Dermis blood vessel endothelial cell (primary cell): ENCODE data around the gene NUP62. TPM values are rescaled to one million over a fixed set of nuclear protein-coding genes. Genes with fewer than 3 reads are reported as not detected.
A peak's percentile ranks its signal among the peaks of the same experiment; 100 is the strongest.
"Not testable (repeated sequence)": the region's sequence is repeated elsewhere in the genome, so short reads cannot be mapped to it uniquely, and the experiment has no call there.

Source experiments
- DNase-seq: peaks from one replicate; pipeline ENCODE4 v3.0.0; 2010
- total RNA-seq: library from RNA; depleted of rRNA; stranded (reverse); fragments of >200 nt; gene quantifications from 2 replicates; pipeline ENCODE4 v1.2.3, GENCODE V29; 2014

Gene NUP62
- total RNA-seq, 1 donor from 2014 or later: 28.4 TPM

- DNase-seq: no peak
Observed at GRCh38 chr19:49950956-49951526, 21.7 kb upstream of the NUP62 start.

GRCh38 chr19:49950590-49950948, 21.3 kb upstream of the NUP62 start:
- DNase-seq: no peak

GRCh38 chr19:49949742-49950589, 20.7 kb upstream of the NUP62 start:
- DNase-seq: no peak

GRCh38 chr19:49946415-49946814, 17.1 kb upstream of the NUP62 start:
- DNase-seq: no peak

- DNase-seq: not testable (repeated sequence)
Observed at GRCh38 chr19:49944567-49944966, 15.3 kb upstream of the NUP62 start.

- DNase-seq: no peak
Observed at GRCh38 chr19:49940482-49940791, 11.1 kb upstream of the NUP62 start.

- DNase-seq: no peak
Observed at GRCh38 chr19:49939721-49940481, 10.6 kb upstream of the NUP62 start.

- no peak for DNase-seq
Observed at GRCh38 chr19:49938662-49939061, 9.4 kb upstream of the NUP62 start.

GRCh38 chr19:49937750-49938381, 8.6 kb upstream of the NUP62 start:
- peak; percentile 81 for DNase-seq

- DNase-seq: no peak
Observed at GRCh38 chr19:49936549-49936948, 7.2 kb upstream of the NUP62 start.

GRCh38 chr19:49933643-49934042, 4.3 kb upstream of the NUP62 start:
- no peak for DNase-seq

GRCh38 chr19:49932731-49933131, 3.4 kb upstream of the NUP62 start:
- DNase-seq: no peak

GRCh38 chr19:49932041-49932451, 2.7 kb upstream of the NUP62 start:
- no peak for DNase-seq

GRCh38 chr19:49931293-49932040, 2.2 kb upstream of the NUP62 start:
- DNase-seq: no peak

- DNase-seq: peak; percentile 21
Observed at GRCh38 chr19:49930483-49931011, 1.2 kb upstream of the NUP62 start.

GRCh38 chr19:49929611-49930482, 543 bp upstream of the NUP62 start:
- peak; percentile 99 for DNase-seq

- no peak for DNase-seq
Observed at GRCh38 chr19:49927526-49928264, 1.6 kb downstream of the NUP62 start.

- DNase-seq: no peak
Observed at GRCh38 chr19:49926515-49926914, 2.8 kb downstream of the NUP62 start.

- no peak for DNase-seq
Observed at GRCh38 chr19:49925486-49925885, 3.8 kb downstream of the NUP62 start.

GRCh38 chr19:49924881-49925210, 4.5 kb downstream of the NUP62 start:
- not testable (repeated sequence) for DNase-seq
